Dendritic cell treated with granulocyte-macrophage colony-stimulating factor and Interleukin-4, amounts not matched to agents 40 ng/mL and 50 ng/mL, for 4 days (primary cell): ENCODE measurements around the gene PRKCD.

ENCODE experiments used
- H3K27ac Mint-ChIP-seq: one replicate; pipeline ENCODE4 v1.8.0; 2022; ENCODE audit warnings: mild to moderate bottlenecking, mixed read lengths
- H3K27me3 Mint-ChIP-seq: one replicate; pipeline ENCODE4 v1.8.0; 2022; ENCODE audit warnings: mild to moderate bottlenecking, mixed read lengths
- H3K36me3 Mint-ChIP-seq: one replicate; pipeline ENCODE4 v1.8.0; 2022; ENCODE audit warnings: low read depth, mixed read lengths
- H3K4me1 Mint-ChIP-seq: one replicate; pipeline ENCODE4 v1.8.0; 2022; ENCODE audit warnings: low read depth, mixed read lengths
- H3K4me3 Mint-ChIP-seq: one replicate; pipeline ENCODE4 v1.8.0; 2022; ENCODE audit warnings: mild to moderate bottlenecking, moderate library complexity, mixed read lengths
- H3K9me3 Mint-ChIP-seq: one replicate; pipeline ENCODE4 v1.8.0; 2022; ENCODE audit warnings: mixed read lengths
- intact Hi-C: fragments of 100-400 bp; cut with micrococcal nuclease; formaldehyde crosslinking; loops from one replicate; pipeline ENCODE4 v1.15.0; 2022

PRKCD gene

GRCh38 chr3:53231532-53232511, 70.8 kb downstream of the PRKCD start:
- Mint-ChIP-seq H3K4me1 (peaks cover 44% of the 10 kb centered on the region), H3K27me3 (no peaks in the 10 kb centered on the region), H3K36me3 (peaks cover 100% of the 10 kb centered on the region), H3K27ac (peak overlapping the region; percentile 85), H3K9me3 (no peaks in the 10 kb centered on the region), H3K4me3 (no peak overlapping the region)
- intact Hi-C loops: no loop called here

GRCh38 chr3:53232641-53233377, 71.8 kb downstream of the PRKCD start:
- Mint-ChIP-seq H3K27ac (peak overlapping the region; percentile 85), H3K27me3 (no peaks in the 10 kb centered on the region), H3K36me3 (peaks cover 100% of the 10 kb centered on the region), H3K9me3 (no peaks in the 10 kb centered on the region), H3K4me1 (peaks cover 52% of the 10 kb centered on the region), H3K4me3 (no peak overlapping the region)
- intact Hi-C loops: no loop called here

- Mint-ChIP-seq H3K27ac (peak overlapping the region; percentile 85), H3K36me3 (peaks cover 100% of the 10 kb centered on the region)
Measured at GRCh38 chr3:53234130-53234840, 73.3 kb downstream of the PRKCD start.

GRCh38 chr3:53234841-53235232, 73.8 kb downstream of the PRKCD start:
- Mint-ChIP-seq H3K27me3 (no peaks in the 10 kb centered on the region), H3K27ac (peak overlapping the region; percentile 85), H3K36me3 (peaks cover 100% of the 10 kb centered on the region), H3K4me1 (peaks cover 73% of the 10 kb centered on the region), H3K4me3 (no peak overlapping the region), H3K9me3 (no peaks in the 10 kb centered on the region)
- intact Hi-C loops: no loop called here

More at GRCh38 chr3:53234130-53234840, 73.3 kb downstream of the PRKCD start:
- intact Hi-C loops: no loop called here
- H3K9me3 Mint-ChIP-seq: no peaks in the 10 kb centered on the region
- H3K4me1 Mint-ChIP-seq: peaks cover 67% of the 10 kb centered on the region
- H3K27me3 Mint-ChIP-seq: no peaks in the 10 kb centered on the region
- no peak overlapping the region for H3K4me3 Mint-ChIP-seq

GRCh38 chr3:53235545-53235944, 74.5 kb downstream of the PRKCD start:
- intact Hi-C loops: no loop called here
- Mint-ChIP-seq H3K4me3 (no peak overlapping the region), H3K27me3 (no peaks in the 10 kb centered on the region), H3K36me3 (peaks cover 100% of the 10 kb centered on the region), H3K4me1 (peaks cover 80% of the 10 kb centered on the region), H3K27ac (peak overlapping the region; percentile 85), H3K9me3 (no peaks in the 10 kb centered on the region)

GRCh38 chr3:53236112-53236841, 75.3 kb downstream of the PRKCD start:
- peak overlapping the region; percentile 85 for H3K27ac Mint-ChIP-seq
- peak overlapping the region; percentile 28 for H3K4me3 Mint-ChIP-seq
- no peaks in the 10 kb centered on the region for H3K9me3 Mint-ChIP-seq
- intact Hi-C loops: no loop called here
- H3K36me3 Mint-ChIP-seq: peaks cover 100% of the 10 kb centered on the region
- no peaks in the 10 kb centered on the region for H3K27me3 Mint-ChIP-seq
- peaks cover 87% of the 10 kb centered on the region for H3K4me1 Mint-ChIP-seq

- Mint-ChIP-seq H3K36me3 (peaks cover 98% of the 10 kb centered on the region), H3K4me1 (peaks cover 98% of the 10 kb centered on the region), H3K27me3 (no peaks in the 10 kb centered on the region), H3K27ac (peak overlapping the region; percentile 85), H3K4me3 (no peak overlapping the region), H3K9me3 (no peaks in the 10 kb centered on the region)
- intact Hi-C loops: no loop called here
Measured at GRCh38 chr3:53238051-53238850, 77.2 kb downstream of the PRKCD start.

- intact Hi-C loops: no loop called here
- no peaks in the 10 kb centered on the region for H3K27me3 Mint-ChIP-seq
- H3K36me3 Mint-ChIP-seq: peaks cover 98% of the 10 kb centered on the region
- H3K4me3 Mint-ChIP-seq: no peak overlapping the region
- peak overlapping the region; percentile 85 for H3K27ac Mint-ChIP-seq
- no peaks in the 10 kb centered on the region for H3K9me3 Mint-ChIP-seq
- H3K4me1 Mint-ChIP-seq: peaks cover 99% of the 10 kb centered on the region
Measured at GRCh38 chr3:53238886-53239285, 77.9 kb downstream of the PRKCD start.

- H3K4me3 Mint-ChIP-seq: peak overlapping the region; percentile 30
- H3K36me3 Mint-ChIP-seq: peaks cover 96% of the 10 kb centered on the region
- H3K4me1 Mint-ChIP-seq: peaks cover 99% of the 10 kb centered on the region
- H3K27ac Mint-ChIP-seq: peak overlapping the region; percentile 85
- intact Hi-C loops: no loop called here
- no peaks in the 10 kb centered on the region for H3K27me3 Mint-ChIP-seq
- no peaks in the 10 kb centered on the region for H3K9me3 Mint-ChIP-seq
Measured at GRCh38 chr3:53239800-53240199, 78.8 kb downstream of the PRKCD start.

GRCh38 chr3:53240989-53241972, 80.3 kb downstream of the PRKCD start:
- Mint-ChIP-seq H3K4me1 (peaks cover 99% of the 10 kb centered on the region), H3K36me3 (peaks cover 95% of the 10 kb centered on the region), H3K9me3 (no peaks in the 10 kb centered on the region), H3K27me3 (no peaks in the 10 kb centered on the region), H3K4me3 (no peak overlapping the region), H3K27ac (peak overlapping the region; percentile 85)
- intact Hi-C loops: no loop called here

- peaks cover 97% of the 10 kb centered on the region for H3K4me1 Mint-ChIP-seq
- H3K27me3 Mint-ChIP-seq: no peaks in the 10 kb centered on the region
- H3K36me3 Mint-ChIP-seq: peaks cover 92% of the 10 kb centered on the region
- no peaks in the 10 kb centered on the region for H3K9me3 Mint-ChIP-seq
- no peak overlapping the region for H3K4me3 Mint-ChIP-seq
- intact Hi-C loops: no loop called here
- peak overlapping the region; percentile 85 for H3K27ac Mint-ChIP-seq
Measured at GRCh38 chr3:53242155-53242554, 81.1 kb downstream of the PRKCD start.
